Keratinocyte (primary cell): Measurements from ENCODE around the gene SCUBE1.

Experiments
- CTCF ChIP-seq, 3 experiments: IDR thresholded peaks in 1 of 3; conservative IDR thresholded peaks in 1 of 3; optimal IDR thresholded peaks in 1 of 3; 2 replicates in 2 of 3; 3 replicates in 1 of 3; pipeline versions ENCODE3 to v1.5.1; 2011; ENCODE audit warnings: low read length in 3 of 3, mild to moderate bottlenecking in 3 of 3, moderate library complexity in 2 of 3, control low read depth in 1 of 3, inconsistent platforms in 1 of 3; ENCODE audit not compliant: insufficient read depth in 2 of 3; ENCODE audit errors: extremely low read depth in 1 of 3
- EZH2 ChIP-seq: IDR thresholded peaks from one replicate; pipeline ENCODE4 v1.6.1; 2012; ENCODE audit warnings: inconsistent platforms, mild to moderate bottlenecking, low read length, moderate library complexity

GRCh38 chr22:43162412-43163150, 180.6 kb downstream of the SCUBE1 start:
- no peak for TF ChIP-seq CTCF (optimal IDR thresholded peaks at IDR 0.05 in 1 of 3, IDR thresholded peaks at IDR 0.05 in 1 of 3, conservative IDR thresholded peaks at IDR 0.05 in 1 of 3; ENCODE audit: extremely low read depth in 1 of 3, insufficient read depth in 2 of 3, low read length in 3 of 3)
- TF ChIP-seq EZH2: no peak
